ENCODE data around the gene RBM14.
"Not testable (repeated sequence)": the region's sequence is repeated elsewhere in the genome, so short reads cannot be mapped to it uniquely, and the experiment has no call there.

Gene RBM14

GRCh38 chr11:66600219-66600618 lies 16.2 kb upstream of the RBM14 start:
- DNase-seq (ENCODE audit: low spot score), result no peak

GRCh38 chr11:66600631-66601233 lies 15.7 kb upstream of the RBM14 start:
- DNase-seq (ENCODE audit: low spot score), result no peak

- no peak for DNase-seq (ENCODE audit: low spot score)
Observed at GRCh38 chr11:66603072-66603471, 13.4 kb upstream of the RBM14 start.

- DNase-seq (ENCODE audit: low spot score), result peak; percentile 93
Observed at GRCh38 chr11:66604155-66604554, 12.3 kb upstream of the RBM14 start.

GRCh38 chr11:66606608-66607007 lies 9.8 kb upstream of the RBM14 start:
- DNase-seq (ENCODE audit: low spot score), result not testable (repeated sequence)

GRCh38 chr11:66607126-66607834 lies 9.2 kb upstream of the RBM14 start:
- DNase-seq (ENCODE audit: low spot score), result no peak

GRCh38 chr11:66609721-66610617 lies 6.5 kb upstream of the RBM14 start:
- no peak for DNase-seq (ENCODE audit: low spot score)

GRCh38 chr11:66612458-66612857 lies 4.0 kb upstream of the RBM14 start:
- DNase-seq (ENCODE audit: low spot score), result no peak

- DNase-seq (ENCODE audit: low spot score), result peak; percentile 42
Observed at GRCh38 chr11:66614073-66614472, 2.4 kb upstream of the RBM14 start.

- DNase-seq (ENCODE audit: low spot score), result no peak
Observed at GRCh38 chr11:66617155-66617834, 865 bp downstream of the RBM14 start.

GRCh38 chr11:66619080-66619554 lies 2.7 kb downstream of the RBM14 start:
- DNase-seq (ENCODE audit: low spot score), result no peak

- DNase-seq (ENCODE audit: low spot score), result no peak
Observed at GRCh38 chr11:66624450-66624849, 8.0 kb downstream of the RBM14 start.

GRCh38 chr11:66625041-66625751 lies 8.8 kb downstream of the RBM14 start:
- no peak for DNase-seq (ENCODE audit: low spot score)

GRCh38 chr11:66625752-66626149 lies 9.3 kb downstream of the RBM14 start:
- DNase-seq (ENCODE audit: low spot score), result no peak

- no peak for DNase-seq (ENCODE audit: low spot score)
Observed at GRCh38 chr11:66626382-66626781, 10.0 kb downstream of the RBM14 start.

GRCh38 chr11:66626926-66627325 lies 10.5 kb downstream of the RBM14 start:
- no peak for DNase-seq (ENCODE audit: low spot score)

- DNase-seq (ENCODE audit: low spot score), result no peak
Observed at GRCh38 chr11:66628061-66628603, 11.7 kb downstream of the RBM14 start.

GRCh38 chr11:66629356-66629755 lies 12.9 kb downstream of the RBM14 start:
- no peak for DNase-seq (ENCODE audit: low spot score)

- DNase-seq (ENCODE audit: low spot score), result no peak
Observed at GRCh38 chr11:66631883-66632282, 15.5 kb downstream of the RBM14 start.

GRCh38 chr11:66632952-66633351 lies 16.5 kb downstream of the RBM14 start:
- DNase-seq (ENCODE audit: low spot score), result no peak

- DNase-seq (ENCODE audit: low spot score), result no peak
Observed at GRCh38 chr11:66636411-66636810, 20.0 kb downstream of the RBM14 start.

Measured in hematopoietic multipotent progenitor cell treated with erythropoietin and hydrocortisone succinate and interleukin-3 and kit ligand, for 15 days (in vitro differentiated cells).